ENCODE data around the gene DLG2. TPM values are rescaled to one million over a fixed set of nuclear protein-coding genes. Genes with fewer than 3 reads are reported as not detected.

DLG2 gene
- total RNA-seq, 2 experiments from 2014 or later = 2.0 to 2.1 TPM

DNA sequence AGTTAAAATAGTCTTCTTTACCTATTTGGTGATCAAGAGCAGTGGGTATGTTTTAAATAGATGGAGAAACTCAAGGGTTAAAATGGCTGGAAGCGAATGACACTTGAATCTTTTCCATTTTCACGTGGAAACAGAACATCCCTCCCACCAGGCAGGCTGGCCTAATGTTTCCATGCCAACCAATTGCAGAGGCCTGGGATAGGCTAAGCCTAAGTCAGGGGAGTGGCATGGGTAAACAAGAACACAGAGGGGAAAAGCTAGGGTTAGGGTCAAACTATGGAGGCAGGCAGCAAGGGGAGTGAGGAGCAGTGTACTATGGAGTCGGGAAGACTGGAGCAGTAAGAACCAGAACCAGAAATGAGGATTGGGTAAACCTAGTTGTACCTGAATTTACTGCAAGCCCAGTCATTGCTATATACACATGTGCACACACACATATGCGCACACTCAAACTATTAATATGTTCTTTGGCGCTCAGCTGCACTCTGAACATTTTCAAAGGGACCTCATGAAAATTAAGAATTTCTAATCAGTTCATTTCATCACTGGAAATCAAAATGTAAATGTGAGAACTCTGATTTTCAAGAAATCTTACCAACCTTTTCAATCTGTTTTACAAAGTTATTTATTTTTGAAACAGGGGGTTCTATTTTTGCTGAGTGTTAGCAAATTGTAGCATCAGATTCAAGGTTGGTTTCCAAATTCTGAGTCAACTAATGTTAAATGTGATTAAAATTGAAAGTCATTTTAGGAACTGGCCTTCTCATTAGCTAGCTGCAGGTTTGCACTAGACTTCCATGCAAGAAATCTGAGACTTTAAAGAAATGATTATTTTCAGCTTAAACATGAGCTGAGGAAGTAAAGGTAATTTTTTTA is 2014.0 kb downstream of the DLG2 start:
- H3K4me1 Mint-ChIP-seq (ENCODE audit: low read depth) = no peaks in the 10 kb centered on the region
- POLR2A ChIA-PET = no interaction called here
- ATAC-seq (ENCODE audit: poor library complexity) = no peak

DNA sequence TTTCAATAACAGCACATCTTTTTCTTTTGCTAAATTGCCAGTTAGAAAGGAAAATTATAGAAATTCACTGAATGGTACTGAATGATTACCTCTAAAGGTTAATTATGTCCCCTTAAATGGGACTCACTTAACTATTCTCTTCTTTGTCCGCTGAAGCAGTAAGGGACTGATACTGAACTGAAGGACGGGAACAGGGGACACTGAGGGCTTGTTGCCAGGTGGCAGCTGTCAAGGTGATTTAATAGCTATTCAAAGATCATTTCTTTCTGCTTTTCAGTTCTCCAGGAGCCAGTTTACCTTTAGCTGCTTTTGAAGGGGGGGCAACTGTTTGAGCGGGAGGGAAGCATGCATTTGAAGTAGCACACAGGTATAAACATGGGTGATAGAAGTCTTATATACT is 2015.5 kb downstream of the DLG2 start:
- Histone ChIP-seq H3K4me3 (ENCODE audit: low read length) (no peak overlapping the region), H3K27ac (ENCODE audit: low read depth in 1 of 2, low read length in 2 of 2) (no peak overlapping the region), H3K27me3 (ENCODE audit: control insufficient read depth in 1 of 2, insufficient read depth in 2 of 2, low read length in 2 of 2) (peaks cover 0 to 4% of the 10 kb centered on the region in 2 experiments), H3K36me3 (ENCODE audit: insufficient read depth, low read length) (no peaks in the 10 kb centered on the region), H3K9me3 (ENCODE audit: control insufficient read depth in 1 of 2, insufficient read depth in 1 of 2, low read length in 2 of 2) (no peaks in the 10 kb centered on the region), H3K4me1 (ENCODE audit: insufficient read depth, low read length) (no peaks in the 10 kb centered on the region)
- intact Hi-C loops (cut with DNase I, micrococcal nuclease) = no loop called here
- TF ChIP-seq, protein P1, sequence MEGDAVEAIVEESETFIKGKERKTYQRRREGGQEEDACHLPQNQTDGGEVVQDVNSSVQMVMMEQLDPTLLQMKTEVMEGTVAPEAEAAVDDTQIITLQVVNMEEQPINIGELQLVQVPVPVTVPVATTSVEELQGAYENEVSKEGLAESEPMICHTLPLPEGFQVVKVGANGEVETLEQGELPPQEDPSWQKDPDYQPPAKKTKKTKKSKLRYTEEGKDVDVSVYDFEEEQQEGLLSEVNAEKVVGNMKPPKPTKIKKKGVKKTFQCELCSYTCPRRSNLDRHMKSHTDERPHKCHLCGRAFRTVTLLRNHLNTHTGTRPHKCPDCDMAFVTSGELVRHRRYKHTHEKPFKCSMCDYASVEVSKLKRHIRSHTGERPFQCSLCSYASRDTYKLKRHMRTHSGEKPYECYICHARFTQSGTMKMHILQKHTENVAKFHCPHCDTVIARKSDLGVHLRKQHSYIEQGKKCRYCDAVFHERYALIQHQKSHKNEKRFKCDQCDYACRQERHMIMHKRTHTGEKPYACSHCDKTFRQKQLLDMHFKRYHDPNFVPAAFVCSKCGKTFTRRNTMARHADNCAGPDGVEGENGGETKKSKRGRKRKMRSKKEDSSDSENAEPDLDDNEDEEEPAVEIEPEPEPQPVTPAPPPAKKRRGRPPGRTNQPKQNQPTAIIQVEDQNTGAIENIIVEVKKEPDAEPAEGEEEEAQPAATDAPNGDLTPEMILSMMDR (IDR thresholded peaks at IDR 0.05) = no peak
- H3K27ac Mint-ChIP-seq = no peak overlapping the region
- no peak for ATAC-seq (ENCODE audit: poor library complexity)
- ChIA-PET CTCF (no interaction called here), POLR2A (no interaction called here)
- no peaks in the 10 kb centered on the region for H3K36me3 Mint-ChIP-seq (ENCODE audit: low read depth)
- no peaks in the 10 kb centered on the region for H3K9me3 Mint-ChIP-seq
- H3K4me3 Mint-ChIP-seq = no peak overlapping the region
- H3K27me3 Mint-ChIP-seq = peaks cover 5% of the 10 kb centered on the region
- no peaks in the 10 kb centered on the region for H3K4me1 Mint-ChIP-seq (ENCODE audit: low read depth)
- no peak for DNase-seq

More for the DNA sequence above, 2014.0 kb downstream of the DLG2 start:
- no peaks in the 10 kb centered on the region for H3K9me3 Mint-ChIP-seq
- CTCF ChIA-PET = no interaction called here
- no peaks in the 10 kb centered on the region for H3K4me1 ChIP-seq (ENCODE audit: insufficient read depth, low read length)
- peaks cover 0 to 4% of the 10 kb centered on the region in 2 experiments for H3K27me3 ChIP-seq (ENCODE audit: control insufficient read depth in 1 of 2, insufficient read depth in 2 of 2, low read length in 2 of 2)
- H3K36me3 ChIP-seq (ENCODE audit: insufficient read depth, low read length) = no peaks in the 10 kb centered on the region
- no peak for DNase-seq
- H3K36me3 Mint-ChIP-seq (ENCODE audit: low read depth) = no peaks in the 10 kb centered on the region
- H3K4me3 ChIP-seq (ENCODE audit: low read length) = no peak overlapping the region
- H3K27ac ChIP-seq (ENCODE audit: low read depth in 1 of 2, low read length in 2 of 2) = no peak overlapping the region
- no peak overlapping the region for H3K27ac Mint-ChIP-seq
- H3K4me3 Mint-ChIP-seq = no peak overlapping the region
- intact Hi-C loops (cut with DNase I, micrococcal nuclease) = no loop called here
- H3K9me3 ChIP-seq (ENCODE audit: control insufficient read depth in 1 of 2, insufficient read depth in 1 of 2, low read length in 2 of 2) = no peaks in the 10 kb centered on the region
- H3K27me3 Mint-ChIP-seq = peaks cover 5% of the 10 kb centered on the region
- TF ChIP-seq, protein P1 (IDR thresholded peaks at IDR 0.05) = no peak

DNA sequence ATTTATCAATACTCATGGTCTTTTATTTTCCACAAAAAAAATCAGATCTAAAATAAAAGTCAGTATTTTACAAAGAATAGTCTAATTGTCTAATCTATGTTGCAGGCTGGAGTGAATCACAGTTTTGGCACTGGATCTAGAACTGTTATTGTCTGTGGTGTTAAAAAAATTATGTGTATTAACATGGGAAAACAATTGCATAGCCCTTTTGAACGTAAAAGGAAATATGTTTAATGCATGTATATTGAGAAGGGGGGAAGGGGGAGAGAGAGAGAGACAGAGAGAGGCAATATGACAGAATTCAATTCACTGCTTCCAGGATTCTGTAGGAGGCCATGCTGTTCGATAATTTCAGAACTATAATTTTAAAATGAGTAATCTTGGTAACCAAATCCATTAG is 2016.1 kb downstream of the DLG2 start:
- H3K4me3 Mint-ChIP-seq = no peak overlapping the region
- H3K27me3 Mint-ChIP-seq = peaks cover 5% of the 10 kb centered on the region
- no peaks in the 10 kb centered on the region for H3K9me3 ChIP-seq (ENCODE audit: control insufficient read depth in 1 of 2, insufficient read depth in 1 of 2, low read length in 2 of 2)
- no peak overlapping the region for H3K27ac ChIP-seq (ENCODE audit: low read depth in 1 of 2, low read length in 2 of 2)
- ChIA-PET CTCF (no interaction called here), POLR2A (no interaction called here)
- ATAC-seq (ENCODE audit: poor library complexity) (no peak), DNase-seq (no peak)
- no peak overlapping the region for H3K27ac Mint-ChIP-seq
- no peak overlapping the region for H3K4me3 ChIP-seq (ENCODE audit: low read length)
- no peaks in the 10 kb centered on the region for H3K36me3 Mint-ChIP-seq (ENCODE audit: low read depth)
- no peaks in the 10 kb centered on the region for H3K4me1 ChIP-seq (ENCODE audit: insufficient read depth, low read length)
- H3K36me3 ChIP-seq (ENCODE audit: insufficient read depth, low read length) = no peaks in the 10 kb centered on the region
- no peaks in the 10 kb centered on the region for H3K4me1 Mint-ChIP-seq (ENCODE audit: low read depth)
- intact Hi-C loops (cut with DNase I, micrococcal nuclease) = no loop called here
- H3K9me3 Mint-ChIP-seq = no peaks in the 10 kb centered on the region
- peaks cover 0 to 4% of the 10 kb centered on the region in 2 experiments for H3K27me3 ChIP-seq (ENCODE audit: control insufficient read depth in 1 of 2, insufficient read depth in 2 of 2, low read length in 2 of 2)
- TF ChIP-seq, protein P1 (IDR thresholded peaks at IDR 0.05) = no peak
